Stomach (tissue), 9 donors: ENCODE measurements around the gene TAPT1. TPM values are rescaled to one million over a fixed set of nuclear protein-coding genes. Genes with fewer than 3 reads are reported as not detected.

Experiments used
- DNase-seq, 2 donors: peaks; one replicate each; pipeline versions ENCODE4 v3.0.0 to v3.0.0-alpha.2; 2013 to 2019
- H3K27ac ChIP-seq, 5 donors: fragments of 200-600 bp in 4 of 5; sonication (generic) in 4 of 5; one replicate each; pipeline ENCODE4 v1.5.1; 2013 to 2019; ENCODE audit warnings: mild to moderate bottlenecking in 1 of 5, moderate library complexity in 1 of 5
- H3K27me3 ChIP-seq, 3 donors: fragments of 200-600 bp; sonication (generic); one replicate each; pipeline ENCODE4 v1.5.1; 2017 to 2019; ENCODE audit warnings: mixed run types in 1 of 3
- H3K36me3 ChIP-seq, 4 donors: fragments of 200-600 bp; sonication (generic); 1 replicate in 3 of 4; 2 replicates in 1 of 4; pipeline ENCODE4 v1.5.1; 2016 to 2019
- H3K4me1 ChIP-seq, 4 donors: fragments of 200-600 bp; sonication (generic); one replicate each; pipeline ENCODE4 v1.5.1; 2016 to 2019
- H3K4me3 ChIP-seq, 4 donors: fragments of 200-600 bp; sonication (generic) in 3 of 4; one replicate each; pipeline ENCODE4 v1.5.1; 2016 to 2019; ENCODE audit warnings: mild to moderate bottlenecking in 1 of 4
- H3K9me3 ChIP-seq, 4 donors: fragments of 200-600 bp; sonication (generic); one replicate each; pipeline ENCODE4 v1.5.1; 2016 to 2019
- CTCF ChIP-seq, 7 experiments: fragments of 450-650 bp in 4 of 7; fragments of 200-600 bp in 3 of 7; sonication (generic) in 3 of 7; IDR thresholded peaks; one replicate each; pipeline ENCODE4 v1.5.1; 2016 to 2019; ENCODE audit warnings: antibody characterized with exemption in 7 of 7, control low read depth in 2 of 7, mild to moderate bottlenecking in 1 of 7
- EP300 ChIP-seq: sonication (generic); formaldehyde crosslinking; IDR thresholded peaks from one replicate; pipeline ENCODE4 v1.6.1; 2017; ENCODE audit warnings: antibody characterized with exemption
- POLR2A ChIP-seq, 4 donors: fragments of 450-650 bp; IDR thresholded peaks; one replicate each; pipeline ENCODE4 v1.6.1; 2016; ENCODE audit warnings: antibody characterized with exemption in 4 of 4, control low read depth in 2 of 4, mild to moderate bottlenecking in 1 of 4, moderate library complexity in 1 of 4
- POLR2AphosphoS5 ChIP-seq, 3 donors: sonication (generic); formaldehyde crosslinking; IDR thresholded peaks; one replicate each; pipeline ENCODE4 v1.6.1; 2016; ENCODE audit warnings: antibody characterized with exemption in 3 of 3
- WGBS, 5 donors: extraction: QIAGEN DNeasy Blood & Tissue Kit in 3 of 5; methylation state at CpG; one replicate each; pipeline versions ENCODE4 v1.1.5 to v1.1.7; 2013 to 2018; 5-methylcytosine and 5-hydroxymethylcytosine counted together
- intact Hi-C: fragments of 100-400 bp; cut with DNase I; formaldehyde crosslinking; loops from one replicate; pipeline ENCODE4 v1.15.1; 2023; ENCODE audit warnings: low total_unique reads
- polyA plus RNA-seq, 3 donors: library from polyadenylated mRNA; stranded (reverse); fragments of 200-250 nt; gene quantifications; one replicate each; pipeline ENCODE4 v1.2.3, GENCODE V29; 2013
- total RNA-seq, 5 donors: library from RNA; depleted of rRNA; stranded (reverse); fragments of >200 nt; gene quantifications; one replicate each; pipeline versions ENCODE4 v1.1.0 to v1.2.3, GENCODE V29; 2014 to 2016
- donor health status: healthy with polysubstance abuse.
- donor health status: Bipolar disorder and iron deficiency.
- donor health status: healthy.

Gene TAPT1
- total and polyA plus RNA-seq, 8 donors = 5.9 to 97.8 (median 13.7) TPM

- intact Hi-C loops = no loop called here
Measured at GRCh38 chr4:16243285-16243684, 17.0 kb upstream of the TAPT1 start.

GRCh38 chr4:16240300-16240699 is 14.0 kb upstream of the TAPT1 start:
- intact Hi-C loops = no loop called here

More at GRCh38 chr4:16243285-16243684, 17.0 kb upstream of the TAPT1 start:
- 81 to 94% (median 89%) methylated on average over 4 of the region's 4 CpGs for WGBS, 5 donors
- Histone ChIP-seq H3K27ac (no peak overlapping the region), H3K4me3 (no peak overlapping the region), H3K9me3 (no peaks in the 10 kb centered on the region), H3K36me3 (peaks cover 0 to 36% (median 4%) of the 10 kb centered on the region in 4 donors), H3K27me3 (no peaks in the 10 kb centered on the region), H3K4me1 (no peaks in the 10 kb centered on the region)
- no peak for TF ChIP-seq CTCF (IDR thresholded peaks at IDR 0.05)
- TF ChIP-seq POLR2AphosphoS5 (IDR thresholded peaks at IDR 0.05) = no peak
- no peak for DNase-seq

GRCh38 chr4:16239086-16239485 is 12.8 kb upstream of the TAPT1 start:
- H3K27me3 ChIP-seq = no peaks in the 10 kb centered on the region
- intact Hi-C loops = no loop called here
- no peaks in the 10 kb centered on the region for H3K9me3 ChIP-seq
- no peak for TF ChIP-seq POLR2AphosphoS5 (IDR thresholded peaks at IDR 0.05)
- no peak for TF ChIP-seq POLR2A (IDR thresholded peaks at IDR 0.05)
- TF ChIP-seq CTCF (IDR thresholded peaks at IDR 0.05) = no peak
- no peak for TF ChIP-seq EP300
- peaks cover 0 to 15% (median 2%) of the 10 kb centered on the region in 4 donors for H3K36me3 ChIP-seq
- H3K4me1 ChIP-seq = no peaks in the 10 kb centered on the region
- no peak overlapping the region for H3K4me3 ChIP-seq
- DNase-seq = no peak
- WGBS, 5 donors = 93 to 99% (median 94%) methylated on average over 3 of the region's 3 CpGs
- H3K27ac ChIP-seq = no peak overlapping the region

More at GRCh38 chr4:16240300-16240699, 14.0 kb upstream of the TAPT1 start:
- peaks cover 0 to 19% (median 2%) of the 10 kb centered on the region in 4 donors for H3K36me3 ChIP-seq
- DNase-seq = no peak
- no peaks in the 10 kb centered on the region for H3K4me1 ChIP-seq
- H3K27me3 ChIP-seq = no peaks in the 10 kb centered on the region
- TF ChIP-seq EP300 (no peak), POLR2AphosphoS5 (IDR thresholded peaks at IDR 0.05) (no peak), POLR2A (IDR thresholded peaks at IDR 0.05) (no peak), CTCF (IDR thresholded peaks at IDR 0.05) (no peak)
- no peak overlapping the region for H3K4me3 ChIP-seq
- no peaks in the 10 kb centered on the region for H3K9me3 ChIP-seq
- H3K27ac ChIP-seq = no peak overlapping the region

- Histone ChIP-seq H3K36me3 (peaks cover 0 to 8% (median 2%) of the 10 kb centered on the region in 4 donors), H3K27me3 (no peaks in the 10 kb centered on the region), H3K27ac (no peak overlapping the region), H3K4me3 (no peak overlapping the region), H3K4me1 (no peaks in the 10 kb centered on the region), H3K9me3 (no peaks in the 10 kb centered on the region)
- intact Hi-C loops = no loop called here
- no peak for TF ChIP-seq EP300
- no peak for TF ChIP-seq POLR2AphosphoS5 (IDR thresholded peaks at IDR 0.05)
- no peak for TF ChIP-seq POLR2A (IDR thresholded peaks at IDR 0.05)
- TF ChIP-seq CTCF (IDR thresholded peaks at IDR 0.05) = no peak
- DNase-seq = no peak
- WGBS, 5 donors = 70 to 80% (median 78%) methylated on average over 3 of the region's 3 CpGs
Measured at GRCh38 chr4:16238327-16238726, 12.1 kb upstream of the TAPT1 start.
